Keratinocyte (primary cell): ENCODE data around the gene ENGASE.

ENCODE experiments used
- CTCF ChIP-seq, 3 experiments: IDR thresholded peaks in 1 of 3; conservative IDR thresholded peaks in 1 of 3; optimal IDR thresholded peaks in 1 of 3; 2 replicates in 2 of 3; 3 replicates in 1 of 3; pipeline versions ENCODE3 to v1.5.1; 2011; ENCODE audit warnings: low read length in 3 of 3, mild to moderate bottlenecking in 3 of 3, moderate library complexity in 2 of 3, control low read depth in 1 of 3, inconsistent platforms in 1 of 3; ENCODE audit not compliant: insufficient read depth in 2 of 3; ENCODE audit errors: extremely low read depth in 1 of 3
- EZH2 ChIP-seq: IDR thresholded peaks from one replicate; pipeline ENCODE4 v1.6.1; 2012; ENCODE audit warnings: inconsistent platforms, mild to moderate bottlenecking, low read length, moderate library complexity

DNA sequence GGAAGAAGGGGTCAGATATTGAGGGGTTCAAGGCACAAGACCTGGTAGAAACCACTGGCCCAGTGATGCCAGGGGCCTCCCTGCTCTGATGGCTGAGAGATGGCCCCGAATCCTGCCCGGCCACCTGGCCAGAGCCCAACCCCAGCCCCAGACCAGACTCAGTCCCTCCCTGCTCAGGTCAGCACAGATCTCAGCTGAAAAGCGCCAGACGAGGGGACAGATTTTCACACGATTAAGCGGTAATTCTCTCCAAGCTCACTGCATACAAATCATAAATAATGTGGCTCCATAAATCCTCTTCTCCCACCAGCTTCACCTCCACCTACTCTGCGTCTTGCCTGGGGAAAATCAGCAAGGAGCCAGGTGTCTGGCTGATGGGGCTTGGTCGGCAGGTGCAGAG, 57.1 kb downstream of the ENGASE start:
- TF ChIP-seq CTCF (optimal IDR thresholded peaks at IDR 0.05 in 1 of 3, IDR thresholded peaks at IDR 0.05 in 1 of 3, conservative IDR thresholded peaks at IDR 0.05 in 1 of 3; ENCODE audit: extremely low read depth in 1 of 3, insufficient read depth in 2 of 3, low read length in 3 of 3): no peak
- TF ChIP-seq EZH2: no peak
